ENCODE data around the gene KRTAP6-1.

- TF ChIP-seq, protein P1, sequence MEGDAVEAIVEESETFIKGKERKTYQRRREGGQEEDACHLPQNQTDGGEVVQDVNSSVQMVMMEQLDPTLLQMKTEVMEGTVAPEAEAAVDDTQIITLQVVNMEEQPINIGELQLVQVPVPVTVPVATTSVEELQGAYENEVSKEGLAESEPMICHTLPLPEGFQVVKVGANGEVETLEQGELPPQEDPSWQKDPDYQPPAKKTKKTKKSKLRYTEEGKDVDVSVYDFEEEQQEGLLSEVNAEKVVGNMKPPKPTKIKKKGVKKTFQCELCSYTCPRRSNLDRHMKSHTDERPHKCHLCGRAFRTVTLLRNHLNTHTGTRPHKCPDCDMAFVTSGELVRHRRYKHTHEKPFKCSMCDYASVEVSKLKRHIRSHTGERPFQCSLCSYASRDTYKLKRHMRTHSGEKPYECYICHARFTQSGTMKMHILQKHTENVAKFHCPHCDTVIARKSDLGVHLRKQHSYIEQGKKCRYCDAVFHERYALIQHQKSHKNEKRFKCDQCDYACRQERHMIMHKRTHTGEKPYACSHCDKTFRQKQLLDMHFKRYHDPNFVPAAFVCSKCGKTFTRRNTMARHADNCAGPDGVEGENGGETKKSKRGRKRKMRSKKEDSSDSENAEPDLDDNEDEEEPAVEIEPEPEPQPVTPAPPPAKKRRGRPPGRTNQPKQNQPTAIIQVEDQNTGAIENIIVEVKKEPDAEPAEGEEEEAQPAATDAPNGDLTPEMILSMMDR (IDR thresholded peaks at IDR 0.05): no peak
- no peak for TF ChIP-seq ZFX (IDR thresholded peaks at IDR 0.05; ENCODE audit: borderline replicate concordance)
These were observed 50.1 kb downstream of the KRTAP6-1 start for GRCh38 chr21:30563630-30564029.

Data from 22Rv1 (cell line).